Colonic mucosa (tissue), 4 donors: ENCODE measurements around the gene OLAH. TPM values are rescaled to one million over a fixed set of nuclear protein-coding genes. Genes with fewer than 3 reads are reported as not detected.

Experiments used
- DNase-seq: peaks from one replicate; pipeline ENCODE4 v3.0.0-alpha.2; 2020
- H3K27ac ChIP-seq: fragments of 200-600 bp; one replicate; pipeline ENCODE4 v1.8.0; 2021
- H3K27me3 ChIP-seq: fragments of 200-600 bp; one replicate; pipeline ENCODE4 v1.8.0; 2021
- H3K36me3 ChIP-seq: fragments of 200-600 bp; one replicate; pipeline ENCODE4 v1.8.0; 2021
- H3K4me1 ChIP-seq: fragments of 200-600 bp; one replicate; pipeline ENCODE4 v1.8.0; 2021; ENCODE audit warnings: mild to moderate bottlenecking
- H3K4me3 ChIP-seq: fragments of 200-600 bp; one replicate; pipeline ENCODE4 v1.8.0; 2021
- H3K9ac ChIP-seq, 2 donors: one replicate each; pipeline ENCODE4 v1.7.0; 2013; ENCODE audit warnings: control low read depth in 2 of 2, low read depth in 2 of 2, low read length in 2 of 2
- H3K9me3 ChIP-seq: fragments of 200-600 bp; one replicate; pipeline ENCODE4 v1.8.0; 2021
- intact Hi-C: fragments of 100-400 bp; cut with DNase I; formaldehyde crosslinking; loops from one replicate; pipeline ENCODE4 v1.14.1; 2022
- total RNA-seq, 2 donors: library from RNA; stranded (reverse); fragmentation: NEBNext Ultra II Directional in 1 of 2; extraction: Animal tissue kit (Norgen Biotek cat#: 25700) in 1 of 2; gene quantifications; one replicate each; pipeline ENCODE4 v1.2.1, GENCODE V29; 2021
- TF ChIP-seq, protein P1 (sequence below): fragments of 200-600 bp; IDR thresholded peaks from one replicate; pipeline ENCODE4 v1.8.0; 2022; ENCODE audit warnings: antibody characterized with exemption, mild to moderate bottlenecking
- donor health status: healthy.
- donor health status: DM: no; HTN: no; CAD: no.
- donor health status: DM: no; HTN: no; CAD: no.

Gene OLAH
- total RNA-seq, 2 donors from 2014 or later: not detected

DNA sequence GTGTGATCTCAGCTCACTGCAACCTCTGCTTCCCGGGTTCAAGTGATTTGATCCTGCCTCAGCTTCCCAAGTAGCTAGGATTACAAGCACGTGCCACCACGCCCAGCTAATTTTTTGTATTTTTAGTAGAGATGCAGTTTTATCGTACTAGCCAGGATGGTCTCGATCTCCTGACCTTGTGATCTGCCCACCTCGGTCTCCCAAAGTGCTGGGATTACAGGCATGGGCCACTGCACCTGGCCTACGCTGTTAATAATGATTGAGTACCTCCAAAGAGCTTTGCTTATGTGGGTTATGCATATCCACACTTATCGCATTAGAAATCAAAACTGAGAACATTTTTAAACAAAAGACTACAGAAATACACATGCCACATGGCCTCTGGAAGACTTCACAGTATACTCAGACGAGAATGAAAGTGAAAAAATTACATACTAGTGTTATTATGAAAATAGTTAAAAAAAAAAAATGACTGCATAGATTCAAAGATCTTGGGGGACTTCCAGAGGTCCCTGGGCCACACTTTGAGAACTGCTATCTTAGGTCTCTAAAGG, 78.8 kb downstream of the OLAH start:
- intact Hi-C loops: no loop called here
- H3K27me3 ChIP-seq: no peaks in the 10 kb centered on the region
- no peak for DNase-seq
- TF ChIP-seq, protein P1, sequence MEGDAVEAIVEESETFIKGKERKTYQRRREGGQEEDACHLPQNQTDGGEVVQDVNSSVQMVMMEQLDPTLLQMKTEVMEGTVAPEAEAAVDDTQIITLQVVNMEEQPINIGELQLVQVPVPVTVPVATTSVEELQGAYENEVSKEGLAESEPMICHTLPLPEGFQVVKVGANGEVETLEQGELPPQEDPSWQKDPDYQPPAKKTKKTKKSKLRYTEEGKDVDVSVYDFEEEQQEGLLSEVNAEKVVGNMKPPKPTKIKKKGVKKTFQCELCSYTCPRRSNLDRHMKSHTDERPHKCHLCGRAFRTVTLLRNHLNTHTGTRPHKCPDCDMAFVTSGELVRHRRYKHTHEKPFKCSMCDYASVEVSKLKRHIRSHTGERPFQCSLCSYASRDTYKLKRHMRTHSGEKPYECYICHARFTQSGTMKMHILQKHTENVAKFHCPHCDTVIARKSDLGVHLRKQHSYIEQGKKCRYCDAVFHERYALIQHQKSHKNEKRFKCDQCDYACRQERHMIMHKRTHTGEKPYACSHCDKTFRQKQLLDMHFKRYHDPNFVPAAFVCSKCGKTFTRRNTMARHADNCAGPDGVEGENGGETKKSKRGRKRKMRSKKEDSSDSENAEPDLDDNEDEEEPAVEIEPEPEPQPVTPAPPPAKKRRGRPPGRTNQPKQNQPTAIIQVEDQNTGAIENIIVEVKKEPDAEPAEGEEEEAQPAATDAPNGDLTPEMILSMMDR: no peak
- no peaks in the 10 kb centered on the region for H3K9me3 ChIP-seq
- H3K9ac ChIP-seq: no peak overlapping the region
- H3K4me3 ChIP-seq: no peak overlapping the region
- no peak overlapping the region for H3K27ac ChIP-seq
- H3K4me1 ChIP-seq: no peaks in the 10 kb centered on the region
- no peaks in the 10 kb centered on the region for H3K36me3 ChIP-seq

Other genes with a start within 250 kb of the OLAH start
- 1 to 10 TPM in 1 of 2 donors, under 1 TPM in 1; 0.82 to 1.4 TPM for gene CDNF, start 205.9 kb upstream of the OLAH start, total RNA-seq
- gene HSPA14, start 205.6 kb upstream of the OLAH start, total RNA-seq: 10 to 100 TPM; 18.1 to 20.2 TPM
- gene MSANTD7, start 205.6 kb upstream of the OLAH start, total RNA-seq: 10 to 100 TPM; 12.2 to 14.6 TPM
- gene SUV39H2, start 165.1 kb upstream of the OLAH start, total RNA-seq: 10 to 100 TPM in 1 of 2 donors, 1 to 10 TPM in 1; 6.1 to 20.2 TPM
- 10 to 100 TPM; 11.0 to 19.0 TPM for gene DCLRE1C, start 89.8 kb upstream of the OLAH start, total RNA-seq
- gene MEIG1, start 84.6 kb upstream of the OLAH start, total RNA-seq: under 1 TPM in 1 of 2 donors, not detected in 1; 0.58 TPM
- gene ACBD7, start 44.8 kb downstream of the OLAH start, total RNA-seq: under 1 TPM; 0.44 to 0.98 TPM
- gene RPP38, start 53.4 kb downstream of the OLAH start, total RNA-seq: 10 to 100 TPM; 17.1 to 17.8 TPM
- gene NMT2, start 124.8 kb downstream of the OLAH start, total RNA-seq: 10 to 100 TPM; 12.4 to 14.4 TPM